Measurements from ENCODE around the gene DZIP1L. TPM values are rescaled to one million over a fixed set of nuclear protein-coding genes. Genes with fewer than 3 reads are reported as not detected.

Gene DZIP1L
- total RNA-seq, 1 experiment from 2014 or later: 2.4 TPM

- intact Hi-C loops (cut with micrococcal nuclease; ENCODE audit: unreplicated experiment): no loop called here
- Mint-ChIP-seq H3K27ac (ENCODE audit: unreplicated experiment) (no peak overlapping the region), H3K4me1 (ENCODE audit: low read depth, unreplicated experiment) (peaks cover 7% of the 10 kb centered on the region), H3K9me3 (ENCODE audit: unreplicated experiment) (no peaks in the 10 kb centered on the region), H3K27me3 (ENCODE audit: insufficient read depth, unreplicated experiment) (no peaks in the 10 kb centered on the region), H3K36me3 (ENCODE audit: insufficient read depth, unreplicated experiment) (no peaks in the 10 kb centered on the region), H3K4me3 (ENCODE audit: unreplicated experiment) (no peak overlapping the region)
- ChIA-PET POLR2A (no interaction called here), CTCF (interaction anchor here (0.8 kb wide), 1 partner anchor 38 kb away, joined by 3 read pairs; no protein-coding TSS in a partner anchor)
- no peak for TF ChIP-seq CTCF (IDR thresholded peaks at IDR 0.05; ENCODE audit: insufficient read depth in 1 of 2, low read depth in 1 of 2, low read length in 1 of 2, severe bottlenecking in 1 of 2, unreplicated experiment in 1 of 2)
- no TSS peak for BruUV-seq (replicated peaks)
- no peaks in the 10 kb centered on the region; the same call in 1 of the 2 replicates for H3K27me3 ChIP-seq (replicated peaks; ENCODE audit: control insufficient read depth, insufficient read depth, low read length)
- no peak for DNase-seq
- no peaks in the 10 kb centered on the region for H3K36me3 ChIP-seq (ENCODE audit: control insufficient read depth, insufficient read depth, low read length)
- no peaks in the 10 kb centered on the region for H3K9me3 ChIP-seq
- 0 out of 2 replicates have a peak, but pooled peaks cover 3% of the 10 kb centered on the region for H3K4me1 ChIP-seq
- no peak overlapping the region for H3K4me3 ChIP-seq (ENCODE audit: low read depth, low read length)
These were observed 20.8 kb upstream of the DZIP1L start for GRCh38 chr3:138136201-138136600.

DNA sequence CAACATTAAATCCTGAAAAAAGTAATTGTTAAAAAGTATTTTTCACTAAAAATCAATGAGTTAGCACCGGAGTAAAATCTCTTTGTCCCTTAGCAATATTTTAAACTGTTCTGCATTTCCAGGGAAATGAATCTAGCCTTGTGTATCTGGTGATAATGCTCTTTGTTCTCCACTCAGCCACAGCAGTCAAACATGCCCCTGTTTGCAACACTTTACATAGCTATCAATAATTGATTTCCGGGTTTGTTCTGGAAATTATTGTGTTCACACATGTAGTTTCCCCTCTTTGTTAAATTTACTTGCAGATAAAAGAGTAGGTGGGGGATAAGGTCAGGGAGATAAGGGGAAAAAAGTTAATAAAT is 20.4 kb upstream of the DZIP1L start:
- CTCF ChIA-PET: interaction anchor here (0.8 kb wide), 1 partner anchor 38 kb away, joined by 3 read pairs; no protein-coding TSS in a partner anchor
- no peak overlapping the region for H3K27ac Mint-ChIP-seq (ENCODE audit: unreplicated experiment)

DNA sequence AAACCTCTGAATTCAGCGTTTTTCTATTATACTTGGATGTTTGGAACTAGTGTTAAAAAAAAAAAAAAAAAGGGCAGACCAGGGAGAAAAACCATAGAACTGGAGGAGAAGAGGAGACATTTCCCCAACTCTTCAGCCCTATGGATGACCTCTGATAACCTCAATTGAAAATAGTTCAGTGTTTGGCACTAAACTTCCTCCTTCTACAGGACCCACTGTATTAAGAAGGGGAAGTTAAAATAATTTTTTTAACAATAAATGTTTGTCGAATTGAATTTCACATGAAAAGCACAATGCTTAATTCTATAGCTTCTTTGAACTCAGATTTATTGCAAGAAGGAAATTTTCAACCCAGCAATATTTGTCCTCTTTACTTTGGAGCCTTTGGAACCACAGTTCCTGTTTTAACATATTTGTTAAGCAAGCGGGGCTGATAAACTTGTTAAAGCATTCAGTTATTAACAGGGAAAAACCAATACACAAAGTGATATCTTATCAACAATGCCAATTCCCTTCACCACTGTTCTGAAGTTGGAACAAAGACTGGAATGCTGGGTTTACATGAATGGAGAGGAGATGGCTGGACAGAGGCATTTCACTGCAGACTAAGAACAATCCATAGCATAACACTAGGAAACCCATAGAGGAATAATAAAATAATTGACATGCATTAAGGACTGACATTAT is 19.9 kb upstream of the DZIP1L start:
- no peaks in the 10 kb centered on the region for H3K4me1 Mint-ChIP-seq (ENCODE audit: low read depth, unreplicated experiment)

More for the DNA sequence above, 20.4 kb upstream of the DZIP1L start:
- H3K4me3 ChIP-seq (ENCODE audit: low read depth, low read length): no peak overlapping the region
- POLR2A ChIA-PET: no interaction called here
- intact Hi-C loops (cut with micrococcal nuclease; ENCODE audit: unreplicated experiment): no loop called here
- Mint-ChIP-seq H3K36me3 (ENCODE audit: insufficient read depth, unreplicated experiment) (no peaks in the 10 kb centered on the region), H3K4me1 (ENCODE audit: low read depth, unreplicated experiment) (peaks cover 4% of the 10 kb centered on the region), H3K4me3 (ENCODE audit: unreplicated experiment) (no peak overlapping the region), H3K9me3 (ENCODE audit: unreplicated experiment) (no peaks in the 10 kb centered on the region), H3K27me3 (ENCODE audit: insufficient read depth, unreplicated experiment) (no peaks in the 10 kb centered on the region)
- no peaks in the 10 kb centered on the region for H3K36me3 ChIP-seq (ENCODE audit: control insufficient read depth, insufficient read depth, low read length)
- no peaks in the 10 kb centered on the region; the same call in none of the 2 replicates for H3K27me3 ChIP-seq (replicated peaks; ENCODE audit: control insufficient read depth, insufficient read depth, low read length)
- no TSS peak for BruUV-seq (replicated peaks)
- DNase-seq: no peak
- H3K9me3 ChIP-seq: no peaks in the 10 kb centered on the region
- TF ChIP-seq CTCF (IDR thresholded peaks at IDR 0.05; ENCODE audit: insufficient read depth in 1 of 2, low read depth in 1 of 2, low read length in 1 of 2, severe bottlenecking in 1 of 2, unreplicated experiment in 1 of 2): no peak
- H3K4me1 ChIP-seq: 0 out of 2 replicates have a peak, but pooled peaks cover 3% of the 10 kb centered on the region

More for the DNA sequence above, 19.9 kb upstream of the DZIP1L start:
- H3K27me3 Mint-ChIP-seq (ENCODE audit: insufficient read depth, unreplicated experiment): no peaks in the 10 kb centered on the region
- intact Hi-C loops (cut with micrococcal nuclease; ENCODE audit: unreplicated experiment): no loop called here
- 0 out of 2 replicates have a peak, but pooled peaks cover 3% of the 10 kb centered on the region for H3K4me1 ChIP-seq
- TF ChIP-seq CTCF (IDR thresholded peaks at IDR 0.05; ENCODE audit: insufficient read depth in 1 of 2, low read depth in 1 of 2, low read length in 1 of 2, severe bottlenecking in 1 of 2, unreplicated experiment in 1 of 2): no peak
- DNase-seq: no peak
- H3K9me3 Mint-ChIP-seq (ENCODE audit: unreplicated experiment): no peaks in the 10 kb centered on the region
- no peak overlapping the region for H3K4me3 Mint-ChIP-seq (ENCODE audit: unreplicated experiment)
- BruUV-seq (replicated peaks): no TSS peak
- POLR2A ChIA-PET: no interaction called here
- no peaks in the 10 kb centered on the region for H3K9me3 ChIP-seq
- no peak overlapping the region for H3K27ac Mint-ChIP-seq (ENCODE audit: unreplicated experiment)
- CTCF ChIA-PET: interaction anchor here (0.8 kb wide), 1 partner anchor 39 kb away, joined by 3 read pairs; no protein-coding TSS in a partner anchor
- H3K36me3 Mint-ChIP-seq (ENCODE audit: insufficient read depth, unreplicated experiment): no peaks in the 10 kb centered on the region
- no peaks in the 10 kb centered on the region; the same call in none of the 2 replicates for H3K27me3 ChIP-seq (replicated peaks; ENCODE audit: control insufficient read depth, insufficient read depth, low read length)
- no peaks in the 10 kb centered on the region for H3K36me3 ChIP-seq (ENCODE audit: control insufficient read depth, insufficient read depth, low read length)
- H3K4me3 ChIP-seq (ENCODE audit: low read depth, low read length): no peak overlapping the region

Data from Caco-2 (cell line).